DMS 273 treated with DMSO at 0.1 percent for 48 hours (cell line): Measurements from ENCODE around the gene IGDCC3.

Source experiments
- DNase-seq: peaks from one replicate; lab custom pipeline; 2025; lab: John Stamatoyannopoulos, UW

Gene IGDCC3

DNA sequence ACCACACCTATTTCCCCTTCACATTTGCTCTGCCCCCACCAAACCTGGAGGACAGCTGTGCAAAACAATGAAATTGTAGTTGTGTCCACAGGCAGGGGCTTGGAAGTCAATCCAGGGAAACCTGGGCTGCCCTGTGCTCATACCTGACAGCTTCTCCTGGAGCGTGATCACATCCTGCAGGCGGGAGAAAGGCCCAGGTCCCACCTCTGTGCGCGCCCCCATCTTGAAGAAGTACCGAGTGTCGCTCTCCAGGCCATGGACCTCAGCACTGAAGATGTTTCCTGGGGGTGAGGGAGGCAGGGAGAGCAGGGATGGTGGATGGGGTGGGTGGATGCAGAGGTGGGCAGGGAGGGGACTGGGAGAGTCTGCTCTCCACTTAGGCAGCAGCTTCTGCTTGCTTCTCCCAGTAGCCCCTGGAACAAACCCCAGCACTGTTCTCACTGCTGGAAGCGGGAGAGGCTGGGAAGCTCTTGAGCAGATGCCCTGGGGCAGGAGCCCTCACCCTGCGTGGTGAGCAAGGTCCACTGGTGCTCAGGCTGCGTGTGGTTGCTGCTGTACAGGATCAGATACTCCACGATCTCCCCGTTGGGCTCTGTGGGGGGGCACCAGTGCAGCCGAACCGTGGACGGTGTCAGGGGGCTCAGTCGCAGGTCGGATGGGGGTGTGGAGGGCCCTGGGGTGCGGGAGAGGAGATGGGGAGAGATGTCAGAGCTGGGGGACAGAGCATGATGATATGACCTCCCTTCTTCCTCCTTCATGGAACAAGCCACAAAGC, 10.7 kb upstream of the IGDCC3 start:
- DNase-seq, result no peak

DNA sequence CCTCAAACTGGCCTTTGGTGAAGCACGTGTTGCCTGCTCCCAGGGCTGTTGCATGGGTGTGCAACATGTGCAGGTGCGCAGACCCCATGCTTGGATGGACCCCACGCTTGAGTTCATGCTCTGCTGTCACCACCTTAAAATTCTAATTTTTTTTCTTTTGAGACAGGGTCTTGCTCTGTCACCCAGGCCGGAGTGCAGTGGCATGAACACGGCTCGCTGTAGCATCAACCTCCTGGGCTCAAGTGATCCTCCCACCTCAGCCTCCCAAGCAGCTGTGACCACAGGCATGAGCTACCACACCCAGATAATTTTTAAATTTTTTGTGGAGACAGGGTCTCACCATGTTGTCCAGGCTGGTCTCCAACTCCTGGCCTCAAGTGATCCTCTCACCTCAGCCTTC, 9.1 kb upstream of the IGDCC3 start:
- no peak for DNase-seq

DNA sequence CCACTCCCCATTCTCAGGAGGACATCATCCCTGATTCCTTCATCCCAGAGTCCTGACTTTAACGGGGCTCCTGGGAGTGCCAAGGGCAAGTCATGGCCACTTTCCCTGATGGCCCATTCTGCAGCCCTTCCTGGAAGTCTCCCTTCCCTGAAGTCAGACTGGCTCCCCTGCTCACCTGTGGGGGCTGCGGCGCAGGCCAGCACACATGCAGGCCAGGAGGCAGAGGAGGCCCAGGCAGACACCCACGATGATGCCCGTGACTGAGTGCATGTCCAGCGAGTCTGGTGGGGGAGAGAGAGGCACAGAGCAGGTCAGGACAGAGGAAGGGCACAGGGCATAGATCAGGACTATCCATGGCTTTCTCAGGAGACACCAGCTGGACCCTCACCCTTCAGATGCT, 8.6 kb upstream of the IGDCC3 start:
- DNase-seq, result no peak

DNA sequence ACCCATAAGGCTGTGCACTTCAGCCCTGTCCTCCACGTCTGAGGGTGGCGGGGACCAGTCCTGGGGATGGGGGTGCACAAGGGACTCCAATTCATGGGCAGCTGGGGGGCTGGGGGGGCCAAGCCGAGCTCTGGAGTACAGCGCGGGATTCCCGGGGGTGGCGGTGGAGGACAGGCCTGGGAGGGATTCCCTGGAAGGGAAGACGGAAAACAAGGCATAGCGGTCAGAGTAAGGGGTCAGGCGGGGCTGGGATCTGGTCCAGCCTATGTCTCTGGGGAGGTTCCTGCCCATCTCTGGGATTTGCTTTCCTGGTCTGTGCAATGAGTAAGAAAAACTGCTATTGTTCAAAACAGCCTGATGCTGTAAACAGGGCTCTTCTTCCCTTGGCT, 8.1 kb upstream of the IGDCC3 start:
- DNase-seq, result no peak

DNA sequence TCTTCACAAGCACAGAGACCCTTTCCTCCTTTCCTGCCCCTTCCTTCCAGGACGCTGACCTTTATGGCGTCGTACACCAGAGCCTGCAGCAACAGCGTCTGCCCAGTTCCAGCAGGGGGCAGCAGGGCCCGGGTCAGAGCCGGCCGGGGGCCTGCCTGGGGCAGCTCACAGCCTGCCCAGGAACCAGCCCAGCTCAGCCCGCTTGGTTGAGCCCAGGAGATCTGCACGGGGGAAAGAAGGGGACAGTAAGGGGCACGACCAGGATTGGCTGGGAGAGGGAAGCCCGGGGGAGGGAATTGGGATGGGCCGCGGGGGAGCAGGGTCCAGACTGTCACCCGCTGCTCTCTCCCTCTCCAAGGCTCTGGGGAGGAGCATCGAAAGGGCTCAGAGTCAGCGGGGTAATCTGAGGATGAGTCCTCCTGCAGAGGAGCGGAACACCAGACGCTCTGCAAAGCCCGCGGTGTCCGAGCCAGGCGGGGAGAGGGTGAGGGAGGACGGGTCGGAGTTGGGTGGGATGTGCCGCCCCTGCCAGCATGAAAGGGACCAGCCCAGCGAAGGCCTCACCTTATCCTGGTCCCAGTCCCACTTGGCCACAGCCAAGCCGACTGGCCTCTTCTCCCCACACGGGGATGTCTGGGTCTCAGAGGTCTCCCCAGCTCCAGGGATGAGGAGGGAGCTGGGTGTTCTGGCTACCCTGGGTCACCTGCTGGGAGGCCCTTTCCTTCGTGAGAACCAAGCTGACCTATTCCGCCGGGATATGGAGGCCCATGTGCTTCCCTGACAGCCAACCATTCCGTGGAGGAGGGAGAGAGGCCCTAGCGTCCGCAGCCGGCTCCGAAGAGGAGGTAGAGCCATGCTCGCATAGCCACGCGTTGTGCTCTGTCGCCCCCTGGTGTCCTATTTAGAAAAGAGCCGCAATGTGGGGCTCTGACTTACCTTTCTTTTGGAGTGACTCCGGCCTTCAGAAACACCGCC, 7.4 kb upstream of the IGDCC3 start:
- DNase-seq, result peak; percentile 38

GRCh38 chr15:65384505-65384894, 6.7 kb upstream of the IGDCC3 start:
- no peak for DNase-seq

DNA sequence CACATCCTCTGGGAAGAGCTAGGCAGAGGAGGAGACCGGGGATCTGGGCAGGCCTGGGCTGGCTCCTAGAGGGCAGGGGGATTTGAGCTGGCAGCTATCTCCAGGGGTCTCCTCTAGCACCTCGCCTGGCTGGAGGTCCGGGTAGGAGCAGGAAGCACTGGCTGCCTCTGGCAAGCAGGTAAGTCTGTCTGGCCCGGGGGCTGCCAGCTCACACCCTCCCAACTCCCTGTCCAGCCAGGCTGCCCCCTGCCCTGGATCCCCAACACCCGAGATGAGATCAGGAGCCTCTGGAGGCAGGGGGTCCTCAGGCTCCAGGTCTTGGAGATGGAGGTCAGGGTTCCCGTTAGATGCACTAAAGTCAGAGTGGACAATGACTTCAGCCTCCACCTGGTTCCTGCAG, 6.2 kb upstream of the IGDCC3 start:
- DNase-seq, result no peak

DNA sequence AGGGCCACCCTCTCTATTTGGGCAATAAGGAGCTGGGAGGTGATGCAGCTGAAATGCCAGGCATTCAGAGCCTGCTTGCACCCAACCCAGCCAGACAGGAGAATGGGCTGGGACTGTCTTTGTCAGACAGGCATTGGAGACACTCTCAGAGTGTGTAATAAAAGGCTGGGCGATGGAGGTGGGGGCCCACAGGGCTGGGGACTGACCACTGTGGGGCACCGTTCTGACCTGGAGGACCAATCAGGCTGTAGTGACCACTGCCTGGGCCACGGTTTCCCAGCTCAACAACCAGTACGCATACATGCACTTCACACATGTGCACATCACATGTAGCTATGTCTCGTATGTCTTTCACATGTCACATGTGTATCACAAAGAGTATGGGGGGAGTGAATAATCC, 5.7 kb upstream of the IGDCC3 start:
- no peak for DNase-seq

DNA sequence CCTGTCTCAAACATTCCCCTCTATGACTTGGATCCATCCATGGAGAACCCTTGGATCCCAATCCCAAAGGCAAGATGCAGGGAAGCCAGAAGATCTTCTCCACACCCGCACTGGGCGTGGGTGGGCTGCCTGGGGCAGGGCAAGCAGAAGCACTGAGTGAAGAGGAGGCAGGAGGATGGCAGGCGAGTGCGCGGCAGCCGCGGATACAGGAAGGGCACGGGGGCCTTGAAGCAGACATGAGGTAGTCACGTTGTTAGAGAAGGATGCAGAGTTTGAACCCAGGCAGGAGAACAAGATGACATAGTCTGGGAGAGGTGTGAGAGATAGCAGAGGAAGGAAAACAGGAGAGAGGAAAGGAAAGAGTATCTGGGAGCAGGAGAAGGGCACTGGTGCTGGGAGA, 5.1 kb upstream of the IGDCC3 start:
- DNase-seq, result no peak

DNA sequence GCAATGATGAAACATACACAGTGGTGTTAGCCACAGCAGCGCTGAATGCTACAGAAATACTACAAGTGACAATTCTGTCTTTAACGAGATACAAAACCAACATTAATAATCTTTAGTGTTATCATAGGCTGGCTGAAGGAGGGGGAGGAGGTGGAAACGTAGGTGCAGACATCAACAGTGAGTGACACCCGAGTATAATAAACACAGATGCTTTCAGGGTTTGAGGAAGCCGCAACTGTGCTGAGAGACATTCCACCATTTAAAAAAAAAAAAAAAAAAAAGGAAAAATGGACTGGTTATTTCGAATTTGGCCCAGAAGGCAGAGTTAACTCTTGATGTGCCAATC, 4.3 kb upstream of the IGDCC3 start:
- DNase-seq, result no peak

DNA sequence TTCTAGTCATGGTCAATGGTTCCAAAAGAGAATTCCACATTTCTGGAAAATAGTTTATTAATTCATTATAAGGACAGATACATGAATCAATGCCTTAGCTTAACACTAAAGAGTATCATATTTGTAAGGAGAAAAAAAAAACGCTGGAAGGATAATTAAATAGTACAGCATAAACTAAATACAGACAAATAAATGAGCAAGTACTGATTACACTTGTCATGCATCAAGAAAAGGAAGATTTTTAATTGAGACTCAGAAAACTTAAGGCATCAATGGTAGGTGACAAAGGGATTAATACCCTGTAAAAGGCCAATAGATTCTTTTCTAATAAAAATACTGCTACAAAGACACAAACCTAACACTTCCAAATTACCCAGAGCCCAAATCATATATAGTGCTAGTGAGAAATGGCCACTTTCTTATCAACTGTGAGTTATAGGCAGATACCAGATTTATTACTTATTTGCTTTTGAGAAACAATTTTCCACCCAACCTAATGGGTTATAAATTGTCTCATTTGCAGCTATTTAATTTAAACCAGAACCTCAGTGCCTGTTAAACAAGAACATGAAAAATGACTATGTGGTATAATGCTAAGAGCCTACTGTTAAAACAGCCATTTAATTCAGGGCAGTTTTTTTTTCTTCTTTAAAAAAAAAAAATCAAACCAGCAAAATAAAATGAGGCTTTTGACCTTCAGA, 3.8 kb upstream of the IGDCC3 start:
- DNase-seq, result no peak

DNA sequence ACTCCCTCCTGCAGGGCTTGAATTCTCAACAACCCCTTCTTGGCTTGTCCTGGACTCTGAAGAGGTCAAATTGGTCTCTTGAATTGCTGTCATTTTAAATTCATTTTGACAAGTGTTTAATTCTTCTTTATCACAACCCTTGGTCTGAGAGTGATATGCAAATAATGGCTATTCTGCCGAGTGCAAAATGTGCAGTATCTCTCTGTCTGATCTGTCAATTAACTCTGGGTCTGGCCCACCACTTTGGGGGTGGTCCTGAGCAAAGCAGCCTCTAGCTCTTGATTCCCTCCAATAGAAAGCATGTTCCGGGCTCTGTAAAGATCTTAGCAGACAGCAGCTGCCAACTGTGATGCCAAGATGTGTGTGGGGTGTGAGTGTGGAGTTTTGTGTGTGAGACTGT, 2.2 kb upstream of the IGDCC3 start:
- no peak for DNase-seq

DNA sequence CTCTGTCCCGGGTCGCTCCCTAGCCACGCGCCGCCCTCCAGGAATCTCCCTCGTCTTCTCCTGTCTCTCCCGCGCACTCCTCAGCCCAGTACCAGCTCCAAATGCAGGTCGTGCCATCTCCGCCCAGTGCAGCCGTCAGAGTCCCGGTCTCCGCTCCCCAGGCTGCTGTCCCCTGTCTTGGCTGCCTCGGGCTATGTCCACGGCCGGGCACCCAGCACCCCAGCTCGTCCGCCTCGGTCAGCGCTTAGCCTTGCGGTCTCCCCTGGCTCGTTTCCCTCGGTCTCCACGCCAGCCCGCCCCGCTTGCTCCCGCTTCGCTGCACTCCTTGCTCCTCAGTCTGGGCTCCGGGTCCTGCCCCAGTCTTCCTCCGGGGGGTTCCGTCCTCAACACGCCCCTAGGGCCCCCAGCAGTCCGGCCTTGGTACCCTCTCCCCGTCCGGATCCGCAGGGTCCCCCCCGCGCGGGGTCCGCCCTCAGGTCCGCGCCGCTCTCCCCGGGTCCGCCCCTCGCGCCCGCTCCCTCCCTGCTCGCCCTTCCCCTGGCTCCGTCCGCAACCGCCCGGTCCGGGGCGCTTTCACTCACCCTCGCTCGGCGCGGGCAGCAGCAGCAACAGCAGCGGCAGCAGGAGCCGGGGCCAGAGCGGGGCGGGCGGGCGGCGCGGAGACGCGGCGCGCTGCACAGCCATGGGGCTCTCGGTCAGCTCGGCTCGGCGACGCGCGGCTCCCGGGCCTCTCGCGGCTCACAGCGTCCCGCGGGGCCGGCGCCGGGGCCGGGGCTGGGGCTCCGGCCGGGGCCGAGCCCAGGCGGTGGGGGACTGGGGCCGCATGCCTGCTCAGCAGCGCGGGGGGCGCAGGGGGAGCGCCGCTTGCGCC, 462 bp downstream of the IGDCC3 start:
- DNase-seq, result no peak

DNA sequence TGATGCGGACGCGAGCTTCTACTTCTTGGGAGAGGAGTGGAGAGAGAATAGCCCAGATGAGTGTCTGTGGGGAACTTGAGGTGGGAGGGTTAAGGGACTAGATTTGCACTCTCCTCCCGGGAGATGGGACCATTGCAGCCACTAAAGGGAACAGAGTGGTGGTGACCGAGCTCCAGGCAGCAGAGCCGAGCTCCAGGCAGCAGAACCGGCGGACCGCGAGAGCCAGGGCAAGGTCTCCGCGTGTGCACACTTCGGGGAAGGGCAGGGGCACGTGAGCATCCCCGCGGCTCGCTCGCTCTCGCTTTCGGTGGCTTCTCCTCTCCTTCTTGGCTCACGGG, 1.1 kb downstream of the IGDCC3 start:
- no peak for DNase-seq

- DNase-seq, result no peak
Measured at GRCh38 chr15:65375871-65376607, 1.8 kb downstream of the IGDCC3 start.

GRCh38 chr15:65374821-65375401, 2.9 kb downstream of the IGDCC3 start:
- DNase-seq, result no peak

GRCh38 chr15:65374334-65374733, 3.5 kb downstream of the IGDCC3 start:
- no peak for DNase-seq

DNA sequence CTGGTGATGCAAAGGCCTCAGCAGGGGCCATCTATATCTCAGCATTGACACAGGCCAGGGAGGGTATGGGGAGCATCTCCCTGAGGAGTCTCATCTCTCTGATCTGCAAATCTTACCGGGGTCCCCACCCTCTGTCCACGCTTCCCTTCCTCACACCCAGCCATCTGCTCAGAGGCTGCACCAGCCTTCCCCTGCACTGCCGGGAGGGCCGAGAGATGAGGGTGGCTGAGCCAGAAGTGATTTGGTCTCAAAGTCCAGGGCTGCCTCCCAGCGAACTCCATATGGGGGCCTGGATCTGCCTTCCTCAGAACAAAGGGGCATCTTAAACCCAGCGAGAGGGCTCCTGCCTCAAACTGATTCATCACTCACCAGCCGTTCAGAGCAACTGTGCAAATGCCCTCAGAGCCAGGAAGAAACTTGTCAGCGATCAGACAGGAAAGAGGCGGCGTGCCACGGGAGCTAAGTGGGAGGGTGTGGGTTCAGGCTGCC, 4.6 kb downstream of the IGDCC3 start:
- peak; percentile 24 for DNase-seq

GRCh38 chr15:65372787-65373067, 5.1 kb downstream of the IGDCC3 start:
- DNase-seq, result no peak

DNA sequence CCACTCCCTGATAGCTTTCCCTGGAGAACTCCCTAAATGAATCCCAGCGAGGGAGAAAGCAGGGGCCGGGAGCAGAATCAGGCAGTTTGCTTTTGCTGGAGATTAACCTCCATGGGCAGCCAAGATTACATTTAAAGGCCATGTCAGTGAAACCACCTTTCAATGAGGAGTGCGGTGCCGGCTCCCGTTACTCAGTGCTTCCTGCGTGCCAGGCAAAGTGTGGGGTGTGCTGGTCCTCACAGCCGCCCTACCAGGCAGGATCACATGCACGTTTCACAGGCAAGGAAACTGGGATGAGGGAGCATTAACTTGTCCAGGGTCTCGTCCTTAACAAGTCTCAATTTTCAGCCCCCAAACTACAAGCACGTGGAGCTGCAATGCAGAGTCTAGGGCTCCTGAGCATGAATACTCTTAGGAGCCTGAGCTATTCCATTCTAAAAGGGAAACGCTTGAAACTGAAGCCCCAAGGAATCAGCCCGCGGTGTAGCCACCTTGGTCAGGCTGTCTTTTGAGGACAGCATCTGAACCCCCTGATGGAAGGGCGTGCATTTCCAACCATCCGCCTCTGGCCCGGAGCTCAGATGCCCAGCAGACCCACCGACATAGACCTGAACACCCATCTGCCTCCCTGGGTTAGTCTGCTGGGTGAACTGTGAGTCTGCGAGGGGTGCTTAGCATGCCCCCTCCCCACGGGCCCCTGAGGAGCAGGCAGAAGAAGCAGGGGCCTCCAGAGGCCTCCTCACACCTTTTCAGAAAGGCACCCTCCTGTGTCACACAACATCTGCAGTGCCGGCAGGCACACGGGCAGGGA, 5.6 kb downstream of the IGDCC3 start:
- DNase-seq, result no peak
